SK-MEL-5 (cell line): ENCODE results near the gene GABRG3. TPM values are rescaled to one million over a fixed set of nuclear protein-coding genes. Genes with fewer than 3 reads are reported as not detected.
"Not testable (repeated sequence)": the region's sequence is repeated elsewhere in the genome, so short reads cannot be mapped to it uniquely, and the experiment has no call there.

Experiments used
- DNase-seq: peaks from one replicate; pipeline ENCODE4 v3.0.0-alpha.2; 2016; ENCODE audit warnings: low read depth, low spot score
- in situ Hi-C: cut with HindIII; loops from 2 replicates; pipeline ENCODE4 v1.10.0; 2016; ENCODE audit warnings: low sequenced_read_pairs, high pct_unique_total_duplicates, low pct_unique_long_range_greater_than_20kb
- total RNA-seq: library from RNA; depleted of rRNA; stranded (reverse); fragments of >200 nt; shearing (Covaris generic); gene quantifications from 2 replicates; pipeline ENCODE4 v1.2.3, GENCODE V29; 2014

GABRG3 gene
- total RNA-seq, 1 experiment from 2014 or later: 6.3 TPM

DNA sequence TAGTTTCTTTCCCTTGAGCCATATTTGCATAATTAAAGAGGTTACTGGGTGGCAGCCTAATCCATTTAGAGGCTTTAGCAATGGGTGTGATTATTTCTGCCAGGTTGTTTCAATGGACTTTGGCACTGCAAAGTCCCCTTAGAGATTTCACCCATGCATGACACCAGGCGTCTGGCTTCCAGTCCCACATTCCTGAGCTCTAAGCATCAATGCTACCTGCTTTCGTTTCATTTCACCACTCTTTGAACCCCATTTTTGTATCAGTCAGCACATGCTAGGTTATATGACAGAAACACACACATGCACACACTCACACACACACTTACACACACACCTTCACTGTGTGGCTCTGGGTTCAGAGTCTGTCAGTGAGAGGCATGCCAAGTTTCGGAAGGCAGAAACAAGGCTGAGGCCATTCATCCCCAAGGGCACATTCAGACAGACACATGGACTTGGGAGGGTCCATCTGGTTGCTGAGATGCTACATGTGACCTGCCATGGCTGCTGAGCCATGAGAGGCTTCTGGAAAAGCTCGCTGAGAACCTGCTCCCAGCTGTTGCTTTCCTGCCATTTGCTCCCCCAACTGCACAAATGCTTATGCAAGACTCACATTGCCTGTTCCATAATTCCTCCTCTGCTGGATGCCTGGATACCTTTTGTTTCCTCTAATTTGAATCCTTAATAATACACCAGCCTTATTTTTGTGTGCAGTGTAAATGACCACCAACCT is 354.1 kb downstream of the GABRG3 start:
- no peak for DNase-seq
- in situ Hi-C loops: no loop called here

DNA sequence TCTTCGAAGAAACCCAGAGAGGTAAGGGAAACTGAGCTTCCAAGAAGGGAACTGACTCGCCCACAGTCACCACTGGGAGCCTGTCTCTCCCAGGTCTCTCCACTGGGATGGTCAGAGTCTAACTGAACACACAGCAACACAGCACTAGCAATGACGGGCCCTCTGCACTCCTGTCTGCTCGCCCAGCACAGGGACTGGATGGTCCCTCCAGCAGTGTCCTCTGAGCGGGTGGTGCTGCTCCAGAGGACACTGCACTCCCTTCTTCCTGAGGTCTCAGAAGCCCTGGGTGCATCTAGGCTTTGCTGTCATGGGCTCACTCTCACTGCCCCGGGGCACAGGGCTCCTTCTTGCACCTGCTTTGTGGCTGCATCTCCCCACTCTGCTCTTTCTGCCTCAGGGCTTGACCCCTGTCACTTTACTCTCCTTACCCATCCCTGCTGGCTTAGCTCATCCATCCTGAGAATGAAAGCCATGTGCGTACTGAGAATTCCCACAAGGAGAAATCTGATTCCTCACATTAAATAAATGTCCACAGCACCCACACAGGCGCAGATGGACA is 356.6 kb downstream of the GABRG3 start:
- no peak for DNase-seq
- in situ Hi-C loops: no loop called here

DNA sequence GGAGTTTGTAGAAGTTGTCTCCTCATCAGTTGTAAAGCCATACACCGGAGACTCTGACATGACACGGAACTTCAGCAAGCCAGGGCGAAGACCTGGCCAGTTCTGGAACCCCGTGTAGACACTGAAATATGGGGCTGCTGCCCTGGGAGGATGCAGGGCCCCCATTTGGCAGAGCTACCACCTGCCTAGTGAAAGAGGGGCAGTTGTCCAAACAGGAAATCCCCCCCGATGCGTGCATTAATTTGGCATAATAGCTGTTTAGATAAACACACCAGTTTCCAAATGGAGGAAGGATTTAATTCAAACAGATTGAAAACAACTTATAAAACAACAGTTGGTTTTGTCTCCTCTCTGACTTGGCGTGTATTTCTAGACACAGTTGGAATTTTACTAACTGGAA is 357.2 kb downstream of the GABRG3 start:
- no peak for DNase-seq

DNA sequence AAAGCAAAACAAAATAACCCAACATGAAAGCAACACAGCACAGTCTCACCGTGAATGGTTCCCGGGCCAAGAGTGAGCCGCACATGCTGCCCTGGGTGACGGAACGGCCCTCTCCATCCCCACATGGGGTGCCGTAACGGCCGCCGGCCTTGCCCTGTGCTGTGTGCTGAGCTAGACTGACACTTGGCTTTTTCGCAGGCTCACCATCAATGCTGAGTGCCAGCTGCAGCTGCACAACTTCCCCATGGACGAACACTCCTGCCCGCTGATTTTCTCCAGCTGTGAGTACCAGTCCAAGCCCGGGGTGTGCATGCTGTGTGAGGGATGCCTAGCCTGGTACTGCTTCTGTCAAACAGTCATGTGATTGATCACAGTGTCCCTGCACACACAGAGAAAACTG is 357.6 kb downstream of the GABRG3 start:
- in situ Hi-C loops: no loop called here
- no peak for DNase-seq

More for the DNA sequence above, 357.2 kb downstream of the GABRG3 start:
- in situ Hi-C loops: no loop called here

DNA sequence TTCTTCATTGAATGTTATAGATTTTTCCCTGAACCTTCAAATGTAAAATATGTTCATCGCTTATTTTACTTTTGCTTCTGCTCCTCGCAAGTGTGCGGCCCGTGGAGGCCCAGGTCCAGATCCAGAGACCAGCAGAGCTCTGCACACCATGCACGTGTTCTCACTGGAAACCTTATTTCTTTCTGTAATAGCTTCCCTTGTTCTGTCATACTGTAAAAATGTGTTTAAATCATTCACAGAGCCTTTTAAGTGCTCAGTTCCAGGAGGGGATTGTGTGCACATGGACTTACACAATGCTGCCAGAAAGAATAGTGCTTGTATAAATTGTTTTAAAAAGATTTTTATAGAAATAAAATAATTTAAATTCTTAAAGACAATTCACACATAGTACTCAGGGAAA is 359.3 kb downstream of the GABRG3 start:
- in situ Hi-C loops: no loop called here
- DNase-seq: no peak

DNA sequence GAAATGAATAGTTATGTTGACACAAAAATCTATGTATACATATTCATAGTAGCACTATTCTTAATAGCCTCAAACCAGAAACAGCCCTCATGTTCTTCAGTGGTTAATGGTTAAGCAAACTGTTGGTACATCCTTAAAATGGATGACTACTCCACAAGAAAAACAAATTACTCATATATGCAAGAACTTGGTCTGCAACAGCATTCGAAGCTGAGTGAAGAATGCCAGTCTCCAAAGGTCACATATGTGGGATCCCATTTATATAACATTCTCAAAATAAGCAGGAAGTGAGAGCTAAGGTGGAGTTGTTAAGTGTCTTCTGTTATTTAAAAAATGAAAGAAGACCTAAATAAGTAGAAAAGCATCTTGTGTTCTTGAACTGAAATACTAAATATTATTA is 365.7 kb downstream of the GABRG3 start:
- in situ Hi-C loops: no loop called here
- no peak for DNase-seq

DNA sequence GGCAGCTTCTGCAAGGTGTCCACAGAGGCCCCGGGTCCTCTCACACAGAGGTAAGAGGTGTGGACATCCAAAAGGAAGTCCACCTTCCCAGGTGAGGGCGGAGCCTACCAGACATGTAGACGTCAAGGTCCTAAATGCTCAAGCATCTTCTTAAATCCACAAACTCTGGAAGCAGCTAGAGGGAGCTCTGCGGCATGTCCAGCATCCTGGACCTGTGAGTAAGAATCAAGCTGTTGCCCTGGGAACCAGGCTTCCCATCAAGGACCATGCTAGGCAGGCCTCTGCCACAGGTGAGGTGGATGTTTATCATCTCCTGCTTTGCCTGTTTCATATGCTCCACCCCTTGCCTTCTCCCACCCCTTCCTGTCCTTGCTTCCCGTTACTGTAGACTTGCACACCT is 368.2 kb downstream of the GABRG3 start:
- DNase-seq: peak; percentile 5
- in situ Hi-C loops: no loop called here

DNA sequence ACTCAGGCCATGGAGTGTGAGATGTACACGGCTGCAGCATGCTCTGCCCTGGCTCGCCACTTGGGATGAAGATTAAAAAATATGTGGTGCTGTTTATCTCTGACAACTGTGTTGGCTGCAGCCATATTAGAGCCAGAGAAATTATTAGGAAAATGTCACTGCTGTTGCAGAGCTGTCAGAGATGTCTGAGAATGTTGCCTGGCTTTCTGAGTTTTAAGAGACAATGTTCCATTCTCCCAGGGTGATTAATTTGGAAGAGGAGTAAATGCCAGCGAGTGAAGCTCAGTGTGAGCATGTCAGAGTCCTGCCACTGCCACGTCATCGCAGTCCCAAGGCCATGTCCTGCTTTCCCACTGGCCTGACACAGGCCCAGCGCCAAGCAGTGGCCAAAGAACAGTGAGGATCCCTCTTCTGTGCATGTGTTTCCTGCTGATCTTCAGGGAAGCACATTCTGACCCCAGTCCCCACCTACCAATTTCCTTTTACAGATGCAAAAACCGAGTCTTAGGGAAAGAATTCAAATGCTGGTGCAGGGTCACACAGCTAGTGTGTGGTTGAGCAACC is 370.9 kb downstream of the GABRG3 start:
- in situ Hi-C loops: no loop called here
- DNase-seq: no peak

DNA sequence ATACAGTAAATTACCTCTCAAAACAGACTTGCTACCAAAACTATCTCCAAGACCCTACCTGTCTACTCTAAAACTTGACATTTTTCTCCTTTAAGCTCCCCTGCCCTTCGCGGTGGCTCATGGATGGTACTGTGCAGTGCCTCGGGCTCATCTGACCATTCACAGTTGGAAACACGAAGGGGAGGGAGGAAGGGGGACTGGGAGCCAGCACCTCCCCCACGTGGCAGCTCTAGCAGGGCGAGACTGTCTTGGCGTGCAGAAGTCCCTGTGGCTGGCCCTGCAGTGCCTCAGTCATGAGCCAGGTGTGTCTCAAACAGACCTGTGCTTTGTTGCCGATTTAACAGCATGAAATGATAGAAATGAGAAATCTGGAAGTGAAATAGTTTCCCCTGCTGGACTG is 372.0 kb downstream of the GABRG3 start:
- in situ Hi-C loops: no loop called here
- no peak for DNase-seq

DNA sequence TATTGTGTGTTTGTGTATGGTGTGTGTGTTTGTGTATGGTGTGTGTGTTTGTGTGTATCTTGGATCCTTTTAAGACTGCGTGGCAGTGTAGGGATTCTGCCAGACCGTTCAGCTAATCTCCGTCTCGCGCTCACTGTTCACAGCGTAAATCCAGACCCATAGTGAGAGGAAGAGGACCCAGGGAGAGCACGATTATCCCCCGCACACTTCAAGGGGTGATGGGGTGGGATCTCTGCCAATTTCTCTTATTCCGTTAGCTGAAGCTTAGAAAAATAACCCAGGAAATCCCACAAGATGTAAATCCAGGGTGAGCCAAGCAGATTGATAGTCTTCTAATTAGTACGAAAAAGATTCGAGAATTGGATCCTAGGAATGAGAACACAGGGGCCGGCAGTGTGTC is 381.2 kb downstream of the GABRG3 start:
- no peak for DNase-seq
- in situ Hi-C loops: no loop called here

DNA sequence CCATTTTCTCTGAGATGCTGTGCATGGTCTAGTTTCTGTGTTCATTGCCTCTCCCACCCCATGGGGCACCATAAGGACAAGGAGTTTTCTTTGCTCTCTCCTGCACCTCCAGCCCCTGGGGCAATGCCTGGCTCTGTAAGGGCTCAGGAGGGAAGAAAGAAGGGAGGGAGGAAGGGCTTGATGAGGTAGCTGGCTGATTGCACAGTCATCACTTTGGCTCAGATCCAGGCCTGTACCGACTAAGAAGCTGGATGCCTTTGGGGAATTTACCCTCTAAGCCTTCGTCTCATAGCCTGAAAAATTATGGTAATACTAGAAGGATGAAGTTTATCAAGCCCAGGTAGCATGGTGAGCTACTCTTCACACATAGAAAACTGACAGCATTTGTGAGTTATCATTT is 382.9 kb downstream of the GABRG3 start:
- no peak for DNase-seq
- in situ Hi-C loops: no loop called here

DNA sequence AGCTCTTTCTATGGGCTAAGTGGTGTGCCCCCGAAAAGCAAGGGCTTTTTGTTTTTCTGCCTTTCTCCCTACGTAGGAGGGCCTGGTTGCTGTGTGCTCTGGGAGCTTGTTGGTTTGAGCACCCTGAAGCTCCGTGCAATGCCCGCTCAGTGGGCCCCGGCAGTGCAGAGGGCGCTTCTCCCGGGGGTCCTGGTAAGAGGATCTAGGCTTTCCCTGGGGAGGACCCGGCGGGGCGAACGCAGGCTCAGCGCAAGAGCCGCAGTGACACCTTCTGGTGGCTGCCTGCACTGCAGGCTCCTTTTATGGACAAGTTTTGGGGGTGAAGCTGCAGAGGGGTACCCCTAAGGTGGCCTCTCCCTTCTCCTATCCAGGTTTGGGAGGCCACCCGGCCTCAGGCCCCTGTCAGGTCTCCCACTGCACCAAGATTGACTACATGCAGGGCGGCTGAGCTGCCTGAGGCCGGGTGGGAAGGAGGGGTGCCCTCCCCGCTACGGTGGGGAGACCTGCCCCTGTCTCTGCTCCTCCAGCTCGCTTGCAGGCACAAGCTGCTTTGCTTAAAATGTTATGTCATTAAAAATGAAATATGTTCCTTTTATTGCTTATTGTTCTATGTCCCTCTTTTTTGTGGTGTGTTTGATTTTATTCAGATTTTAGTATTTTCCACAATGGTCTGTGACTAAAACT is 387.9 kb downstream of the GABRG3 start:
- in situ Hi-C loops: no loop called here
- DNase-seq: peak; percentile 49

DNA sequence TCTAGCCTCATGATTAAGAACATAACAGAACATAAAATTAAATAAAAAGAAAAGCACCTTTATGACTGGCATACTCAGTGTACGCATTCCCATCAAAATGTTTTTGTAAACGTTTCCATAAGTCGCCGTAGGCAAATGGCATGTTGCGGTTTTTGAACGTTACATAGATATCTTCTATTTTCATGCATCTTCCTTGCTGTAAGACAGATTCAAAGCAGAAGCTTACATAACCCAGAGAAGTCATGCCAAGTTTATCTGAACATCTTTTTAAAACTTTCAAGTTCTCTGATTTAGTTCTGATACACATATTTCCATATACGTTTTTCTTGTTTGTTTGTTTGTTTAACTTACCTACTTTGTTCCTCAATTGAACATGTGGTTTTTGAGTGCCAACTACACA is 388.6 kb downstream of the GABRG3 start:
- DNase-seq: no peak
- in situ Hi-C loops: no loop called here

DNA sequence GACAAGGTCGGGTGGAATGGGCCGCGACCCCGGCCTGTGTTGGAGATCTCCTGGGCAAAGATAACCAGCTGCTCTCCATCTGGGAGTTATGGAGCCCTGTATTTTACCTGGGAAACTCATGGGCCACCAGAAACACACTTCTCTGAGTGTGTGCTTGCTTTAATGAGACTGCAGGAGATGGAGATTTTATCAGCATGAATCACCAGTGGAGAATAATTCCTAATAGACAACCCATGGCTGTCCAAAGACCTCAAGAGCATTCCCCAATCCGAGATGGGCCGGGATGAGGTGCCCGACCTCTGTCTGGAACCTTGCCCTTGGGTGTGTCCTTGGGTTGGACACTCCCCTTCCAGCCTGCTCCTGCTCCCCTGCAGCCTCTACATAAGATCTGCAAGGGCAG is 389.3 kb downstream of the GABRG3 start:
- DNase-seq: no peak
- in situ Hi-C loops: no loop called here

DNA sequence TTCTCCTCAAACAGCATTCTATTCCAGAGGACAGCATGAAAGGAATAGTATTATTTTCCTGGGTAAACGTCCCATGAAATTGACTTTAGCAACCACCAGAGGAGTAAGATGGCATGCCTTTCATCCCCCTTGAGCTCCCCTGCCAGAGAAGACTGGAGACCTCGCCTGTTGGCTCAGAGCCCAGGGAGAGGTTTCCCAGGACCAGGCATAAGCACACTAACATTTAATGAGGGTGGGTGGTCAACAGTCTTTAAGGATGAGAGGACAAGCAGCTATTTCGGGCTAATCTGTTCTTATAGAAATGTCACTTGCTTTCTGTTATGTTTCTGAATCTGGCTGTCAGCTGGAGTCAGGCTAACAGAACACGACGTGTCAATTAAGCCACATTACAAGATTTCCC is 390.5 kb downstream of the GABRG3 start:
- in situ Hi-C loops: no loop called here
- no peak for DNase-seq

DNA sequence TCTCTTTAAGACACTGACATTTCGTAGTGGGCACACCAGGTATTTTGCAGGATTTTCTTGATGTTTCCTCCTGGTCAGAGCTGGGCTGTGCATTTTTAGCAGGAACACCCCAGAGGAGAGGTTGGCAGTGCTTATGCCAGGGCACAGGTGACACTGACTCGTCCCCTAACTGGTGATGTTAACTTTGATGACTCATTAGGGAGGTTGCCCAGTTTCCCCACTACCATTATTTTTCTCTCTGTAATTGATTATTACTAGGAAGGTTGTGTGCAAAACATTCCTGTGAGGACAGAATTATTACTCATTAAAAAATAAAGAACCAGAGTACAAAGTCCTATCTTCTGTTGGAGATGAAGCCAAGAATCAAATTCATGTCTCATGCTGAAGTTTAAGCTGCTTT is 394.5 kb downstream of the GABRG3 start:
- in situ Hi-C loops: no loop called here

DNA sequence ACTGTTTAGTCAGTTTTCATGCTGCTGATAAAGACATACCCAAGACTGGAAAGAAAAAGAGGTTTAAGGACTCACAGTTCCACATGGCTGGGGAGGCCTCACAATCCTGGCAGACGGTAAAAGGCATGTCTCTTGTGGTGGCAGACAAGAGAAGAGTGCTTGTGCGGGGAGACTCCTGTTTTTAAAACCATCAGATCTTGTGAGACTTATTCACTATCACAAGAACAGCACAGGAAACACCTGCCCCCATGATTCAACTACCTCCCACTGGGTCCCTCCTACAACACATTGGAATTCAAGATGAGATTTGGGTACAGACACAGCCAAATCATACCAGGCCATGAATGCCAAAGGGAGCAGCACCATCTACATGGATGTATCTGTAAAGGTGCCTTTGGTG is 406.4 kb downstream of the GABRG3 start:
- DNase-seq, in situ Hi-C loops: not testable (repeated sequence)

More for the DNA sequence above, 394.5 kb downstream of the GABRG3 start:
- DNase-seq: no peak

DNA sequence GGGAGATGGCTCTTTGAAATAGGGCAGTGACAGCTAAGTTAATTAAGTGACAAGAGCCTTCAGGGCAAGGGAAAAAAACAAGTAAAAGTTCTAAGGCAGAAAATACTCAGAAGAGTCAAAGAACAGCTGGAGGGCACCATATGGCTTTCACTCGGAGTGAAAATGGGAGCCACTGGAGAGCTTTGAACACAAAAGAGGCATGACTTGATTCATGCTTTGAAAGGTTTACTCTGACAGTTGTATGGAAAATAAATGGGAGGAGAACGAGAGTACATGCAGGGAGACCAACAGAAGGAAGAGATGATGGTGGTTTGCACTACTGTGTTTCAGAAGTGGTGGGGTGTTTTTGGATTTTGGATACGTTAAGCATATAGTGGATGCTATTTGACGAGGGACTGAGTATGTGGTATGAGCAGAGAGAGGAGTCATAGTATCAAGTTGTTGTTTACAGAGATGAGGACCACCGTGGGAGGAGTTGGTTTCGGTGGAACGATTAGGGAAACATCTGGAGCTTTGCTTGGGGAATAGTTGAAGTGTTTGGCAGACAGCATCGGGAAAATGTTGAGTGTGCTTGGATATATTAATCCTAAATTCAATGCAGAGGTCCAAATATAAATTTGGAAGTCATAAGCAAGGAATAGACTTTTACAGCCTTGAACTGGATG is 411.5 kb downstream of the GABRG3 start:
- in situ Hi-C loops: no loop called here
- no peak for DNase-seq
